ENCODE measurements around the gene HEG1. TPM values are rescaled to one million over a fixed set of nuclear protein-coding genes. Genes with fewer than 3 reads are reported as not detected.
A peak's percentile ranks its signal among the peaks of the same experiment; 100 is the strongest.

Gene HEG1
- total RNA-seq, 3 donors from 2014 or later (not counting 1 experiment from before 2014, with no cell fraction given) = 52.1 to 83.5 (median 68.1) TPM

- peaks cover 18% of the 10 kb centered on the region for H3K4me1 ChIP-seq (ENCODE audit: control insufficient read depth, insufficient read depth, low read length)
- intact Hi-C loops (cut with micrococcal nuclease) = no loop called here
- H3K27ac Mint-ChIP-seq = peak overlapping the region; percentile 37 to 70
- peaks cover 15 to 26% of the 10 kb centered on the region in 2 donors for H3K4me1 Mint-ChIP-seq
- WGBS (ENCODE audit: insufficient coverage) = 95% methylated on average over 21 of the region's 21 CpGs
- H3K27me3 ChIP-seq (ENCODE audit: control insufficient read depth, insufficient read depth, low read length) = no peaks in the 10 kb centered on the region
- H3K27ac ChIP-seq (ENCODE audit: low read length) = no peak overlapping the region
- no peak for TF ChIP-seq CTCF (IDR thresholded peaks at IDR 0.05)
- DNase-seq = no peak
- H3K36me3 Mint-ChIP-seq = no peaks in the 10 kb centered on the region
- H3K4me3 Mint-ChIP-seq = no peak overlapping the region
- ATAC-seq = no peak
- H3K27me3 Mint-ChIP-seq (ENCODE audit: low read depth in 2 of 2) = no peaks in the 10 kb centered on the region
- H3K9me3 ChIP-seq (ENCODE audit: control insufficient read depth, insufficient read depth, low read length) = no peaks in the 10 kb centered on the region
- H3K9me3 Mint-ChIP-seq = no peaks in the 10 kb centered on the region
- no peak overlapping the region for H3K4me3 ChIP-seq (ENCODE audit: low read length)
- peaks cover 85% of the 10 kb centered on the region for H3K36me3 ChIP-seq (ENCODE audit: control insufficient read depth, insufficient read depth, low read length)
Observed at GRCh38 chr3:124997303-124998246, 58.2 kb downstream of the HEG1 start.

- 46% methylated on average over 6 of the region's 6 CpGs for WGBS (ENCODE audit: insufficient coverage)
- peak; percentile 75 for TF ChIP-seq CTCF (IDR thresholded peaks at IDR 0.05)
- peaks cover 81% of the 10 kb centered on the region for H3K36me3 ChIP-seq (ENCODE audit: control insufficient read depth, insufficient read depth, low read length)
- intact Hi-C loops (cut with micrococcal nuclease) = loop anchor here (1.0 to 2.0 kb wide), 5 partner anchors 59 to 589 kb away; partner anchors contain the start of gene HEG1
- H3K27ac ChIP-seq (ENCODE audit: low read length) = peak overlapping the region; percentile 42
- Mint-ChIP-seq H3K4me3 (no peak overlapping the region), H3K27ac (peak overlapping the region; percentile 69 to 83), H3K4me1 (peaks cover 11 to 17% of the 10 kb centered on the region in 2 donors), H3K9me3 (no peaks in the 10 kb centered on the region), H3K36me3 (peaks cover 1% of the 10 kb centered on the region), H3K27me3 (ENCODE audit: low read depth in 2 of 2) (no peaks in the 10 kb centered on the region)
- H3K4me1 ChIP-seq (ENCODE audit: control insufficient read depth, insufficient read depth, low read length) = peaks cover 12% of the 10 kb centered on the region
- H3K9me3 ChIP-seq (ENCODE audit: control insufficient read depth, insufficient read depth, low read length) = no peaks in the 10 kb centered on the region
- ATAC-seq (peak; percentile 90 to 98 (median 97)), DNase-seq (peak; percentile 51 to 81)
- H3K27me3 ChIP-seq (ENCODE audit: control insufficient read depth, insufficient read depth, low read length) = no peaks in the 10 kb centered on the region
- no peak overlapping the region for H3K4me3 ChIP-seq (ENCODE audit: low read length)
Observed at GRCh38 chr3:124995460-124995994, 60.3 kb downstream of the HEG1 start.

- DNase-seq = no peak
- no peak overlapping the region for H3K27ac ChIP-seq (ENCODE audit: low read length)
- 96% methylated on average over 7 of the region's 7 CpGs for WGBS (ENCODE audit: insufficient coverage)
Observed at GRCh38 chr3:124993466-124993865, 62.3 kb downstream of the HEG1 start.

More at GRCh38 chr3:124993466-124993865, 62.3 kb downstream of the HEG1 start:
- no peaks in the 10 kb centered on the region for H3K27me3 Mint-ChIP-seq (ENCODE audit: low read depth in 2 of 2)
- H3K36me3 Mint-ChIP-seq = peaks cover 14% of the 10 kb centered on the region
- intact Hi-C loops (cut with micrococcal nuclease) = no loop called here
- ATAC-seq = no peak
- Histone ChIP-seq H3K4me1 (ENCODE audit: control insufficient read depth, insufficient read depth, low read length) (peaks cover 12% of the 10 kb centered on the region), H3K36me3 (ENCODE audit: control insufficient read depth, insufficient read depth, low read length) (peaks cover 79% of the 10 kb centered on the region), H3K27me3 (ENCODE audit: control insufficient read depth, insufficient read depth, low read length) (no peaks in the 10 kb centered on the region), H3K4me3 (ENCODE audit: low read length) (no peak overlapping the region), H3K9me3 (ENCODE audit: control insufficient read depth, insufficient read depth, low read length) (no peaks in the 10 kb centered on the region)
- no peak overlapping the region for H3K4me3 Mint-ChIP-seq
- peaks cover 11 to 17% of the 10 kb centered on the region in 2 donors for H3K4me1 Mint-ChIP-seq
- no peak overlapping the region for H3K27ac Mint-ChIP-seq
- no peaks in the 10 kb centered on the region for H3K9me3 Mint-ChIP-seq
- TF ChIP-seq CTCF (IDR thresholded peaks at IDR 0.05) = no peak

Measured in natural killer cell (primary cell).